Parathyroid adenoma (tissue), 2 donors: Measurements from ENCODE around the gene RSPH1.

ENCODE experiments used
- H2AFZ ChIP-seq: fragments of 300-600 bp; sonication (generic); one replicate; pipeline ENCODE4 v1.7.0; 2017; ENCODE audit warnings: antibody characterized with exemption, mild to moderate bottlenecking
- H3K27ac ChIP-seq: fragments of 300-600 bp; sonication (generic); one replicate; pipeline ENCODE4 v1.7.0; 2017
- H3K27me3 ChIP-seq: fragments of 300-600 bp; sonication (generic); one replicate; pipeline ENCODE4 v1.7.0; 2017; ENCODE audit warnings: low read length; ENCODE audit not compliant: control insufficient read depth, insufficient read depth
- H3K36me3 ChIP-seq: fragments of 300-600 bp; sonication (generic); one replicate; pipeline ENCODE4 v1.7.0; 2017; ENCODE audit warnings: low read length; ENCODE audit not compliant: control insufficient read depth, insufficient read depth
- H3K4me1 ChIP-seq: fragments of 300-600 bp; sonication (generic); one replicate; pipeline ENCODE4 v1.7.0; 2017; ENCODE audit warnings: control low read depth
- H3K4me2 ChIP-seq: fragments of 300-600 bp; sonication (generic); one replicate; pipeline ENCODE4 v1.7.0; 2017; ENCODE audit warnings: low read length
- H3K4me3 ChIP-seq: fragments of 300-600 bp; sonication (generic); one replicate; pipeline ENCODE4 v1.7.0; 2017; ENCODE audit warnings: low read depth, low read length
- H3K79me2 ChIP-seq: fragments of 300-600 bp; sonication (generic); one replicate; pipeline ENCODE4 v1.7.0; 2017; ENCODE audit warnings: control low read depth
- H3K9ac ChIP-seq: fragments of 300-600 bp; sonication (generic); one replicate; pipeline ENCODE4 v1.7.0; 2017; ENCODE audit warnings: mild to moderate bottlenecking
- H3K9me3 ChIP-seq: fragments of 300-600 bp; sonication (generic); one replicate; pipeline ENCODE4 v1.7.0; 2017; ENCODE audit warnings: low read length; ENCODE audit not compliant: control insufficient read depth
- TF ChIP-seq, protein P1 (sequence below): fragments of 300-600 bp; sonication (generic); IDR thresholded peaks from one replicate; pipeline ENCODE4 v1.7.0; 2017; ENCODE audit warnings: antibody characterized with exemption, mild to moderate bottlenecking
- donor health status: primary hyperparathyroidism.

Gene RSPH1

DNA sequence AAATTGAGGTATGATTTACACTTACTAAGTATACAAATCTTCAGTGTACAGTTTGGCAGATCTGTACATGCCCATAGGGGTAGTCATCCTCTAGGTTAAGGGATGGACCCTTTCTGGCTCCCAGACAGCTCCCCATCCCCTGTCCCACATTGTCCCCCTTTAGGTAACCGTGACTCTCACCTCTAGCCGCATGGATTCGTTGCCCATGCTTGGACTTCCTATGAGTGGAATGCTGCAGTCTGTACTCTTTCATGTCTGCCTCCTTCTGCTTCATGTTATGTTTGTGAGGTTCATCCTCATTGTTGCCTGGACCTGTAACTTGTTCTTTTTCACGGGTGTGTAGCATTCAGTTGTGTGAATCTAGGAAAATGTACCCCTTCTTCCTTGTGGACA, 37.9 kb upstream of the RSPH1 start:
- Histone ChIP-seq H3K36me3 (no peaks in the 10 kb centered on the region), H2AFZ (no peak overlapping the region), H3K27ac (no peak overlapping the region), H3K27me3 (no peaks in the 10 kb centered on the region), H3K4me2 (no peak overlapping the region), H3K79me2 (no peaks in the 10 kb centered on the region), H3K4me3 (no peak overlapping the region), H3K9me3 (no peaks in the 10 kb centered on the region), H3K4me1 (no peaks in the 10 kb centered on the region), H3K9ac (no peak overlapping the region)
- TF ChIP-seq, protein P1, sequence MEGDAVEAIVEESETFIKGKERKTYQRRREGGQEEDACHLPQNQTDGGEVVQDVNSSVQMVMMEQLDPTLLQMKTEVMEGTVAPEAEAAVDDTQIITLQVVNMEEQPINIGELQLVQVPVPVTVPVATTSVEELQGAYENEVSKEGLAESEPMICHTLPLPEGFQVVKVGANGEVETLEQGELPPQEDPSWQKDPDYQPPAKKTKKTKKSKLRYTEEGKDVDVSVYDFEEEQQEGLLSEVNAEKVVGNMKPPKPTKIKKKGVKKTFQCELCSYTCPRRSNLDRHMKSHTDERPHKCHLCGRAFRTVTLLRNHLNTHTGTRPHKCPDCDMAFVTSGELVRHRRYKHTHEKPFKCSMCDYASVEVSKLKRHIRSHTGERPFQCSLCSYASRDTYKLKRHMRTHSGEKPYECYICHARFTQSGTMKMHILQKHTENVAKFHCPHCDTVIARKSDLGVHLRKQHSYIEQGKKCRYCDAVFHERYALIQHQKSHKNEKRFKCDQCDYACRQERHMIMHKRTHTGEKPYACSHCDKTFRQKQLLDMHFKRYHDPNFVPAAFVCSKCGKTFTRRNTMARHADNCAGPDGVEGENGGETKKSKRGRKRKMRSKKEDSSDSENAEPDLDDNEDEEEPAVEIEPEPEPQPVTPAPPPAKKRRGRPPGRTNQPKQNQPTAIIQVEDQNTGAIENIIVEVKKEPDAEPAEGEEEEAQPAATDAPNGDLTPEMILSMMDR: no peak

DNA sequence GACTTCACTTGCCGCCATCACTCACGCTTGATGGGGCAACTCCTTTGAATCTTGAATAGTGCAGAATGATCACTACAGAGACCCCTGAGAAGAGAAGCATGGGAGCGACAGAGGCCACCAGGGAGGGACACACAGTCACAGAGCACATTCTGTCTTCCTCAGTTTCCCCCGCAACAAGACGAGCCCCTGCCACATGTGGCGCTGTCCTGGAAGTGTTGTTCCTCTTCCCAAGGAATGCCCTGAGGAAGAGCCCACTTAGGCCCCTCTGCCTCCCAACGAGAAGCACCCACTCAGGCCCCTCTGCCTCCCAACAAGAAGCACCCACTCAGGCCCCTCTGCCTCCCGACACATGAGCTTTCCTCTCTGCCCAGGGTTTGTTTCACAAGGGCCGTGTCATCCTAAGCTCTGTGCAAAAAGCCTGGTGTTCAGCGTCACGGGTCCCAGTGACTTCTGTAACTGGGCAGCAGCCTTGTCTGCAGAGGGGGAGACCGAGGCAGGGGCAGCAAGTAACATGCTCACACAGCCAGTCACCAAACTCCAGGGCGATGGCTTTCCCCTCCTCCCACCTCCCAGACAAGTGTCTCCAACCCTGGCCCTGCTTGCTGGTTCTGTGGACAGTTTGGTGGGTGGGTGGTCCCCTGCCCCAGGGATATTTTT, 37.4 kb upstream of the RSPH1 start:
- Histone ChIP-seq H3K9ac (no peak overlapping the region), H3K27me3 (no peaks in the 10 kb centered on the region), H3K9me3 (no peaks in the 10 kb centered on the region), H3K79me2 (no peaks in the 10 kb centered on the region), H3K36me3 (no peaks in the 10 kb centered on the region), H3K4me1 (no peaks in the 10 kb centered on the region), H2AFZ (no peak overlapping the region), H3K27ac (no peak overlapping the region), H3K4me3 (no peak overlapping the region), H3K4me2 (no peak overlapping the region)
- TF ChIP-seq, protein P1: no peak

- TF ChIP-seq, protein P1: no peak
- Histone ChIP-seq H3K27me3 (no peaks in the 10 kb centered on the region), H3K9me3 (no peaks in the 10 kb centered on the region), H3K4me3 (no peak overlapping the region), H3K4me2 (no peak overlapping the region), H3K27ac (no peak overlapping the region), H3K4me1 (no peaks in the 10 kb centered on the region), H3K79me2 (no peaks in the 10 kb centered on the region), H3K36me3 (no peaks in the 10 kb centered on the region), H3K9ac (no peak overlapping the region), H2AFZ (no peak overlapping the region)
Measured at GRCh38 chr21:42532466-42533181, 36.6 kb upstream of the RSPH1 start.

DNA sequence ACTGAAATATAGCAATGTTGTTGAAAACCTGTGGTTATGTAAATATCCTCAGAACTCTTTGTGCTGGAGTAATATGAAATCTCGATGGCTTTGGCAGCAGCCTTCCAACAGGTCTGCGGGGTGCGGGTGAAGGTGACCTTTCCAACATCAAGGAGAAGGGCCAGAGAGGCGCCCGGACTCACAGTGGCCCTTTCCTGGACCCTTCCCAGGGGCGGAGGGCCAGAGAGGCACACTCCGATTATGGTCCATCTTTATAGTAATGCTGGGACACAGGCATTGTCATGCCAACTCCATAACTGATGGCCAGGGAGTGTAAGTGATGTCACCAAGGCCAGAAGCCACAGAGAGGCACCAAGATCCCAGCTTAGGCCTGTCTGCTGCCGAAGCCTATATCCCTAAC, 35.7 kb upstream of the RSPH1 start:
- Histone ChIP-seq H3K27ac (no peak overlapping the region), H3K4me3 (no peak overlapping the region), H3K79me2 (no peaks in the 10 kb centered on the region), H3K4me1 (no peaks in the 10 kb centered on the region), H2AFZ (no peak overlapping the region), H3K36me3 (no peaks in the 10 kb centered on the region), H3K9me3 (no peaks in the 10 kb centered on the region), H3K4me2 (no peak overlapping the region), H3K27me3 (no peaks in the 10 kb centered on the region), H3K9ac (no peak overlapping the region)
- TF ChIP-seq, protein P1: no peak

GRCh38 chr21:42530167-42530518, 34.1 kb upstream of the RSPH1 start:
- Histone ChIP-seq H2AFZ (no peak overlapping the region), H3K4me1 (no peaks in the 10 kb centered on the region), H3K4me3 (no peak overlapping the region), H3K36me3 (no peaks in the 10 kb centered on the region), H3K27ac (no peak overlapping the region), H3K79me2 (no peaks in the 10 kb centered on the region), H3K9ac (no peak overlapping the region), H3K27me3 (no peaks in the 10 kb centered on the region), H3K4me2 (no peak overlapping the region), H3K9me3 (no peaks in the 10 kb centered on the region)
- TF ChIP-seq, protein P1: no peak
